ENCODE measurements around the gene DPEP1.
A peak's percentile ranks its signal among the peaks of the same experiment; 100 is the strongest.
"Not testable (repeated sequence)": the region's sequence is repeated elsewhere in the genome, so short reads cannot be mapped to it uniquely, and the experiment has no call there.

The DPEP1 gene

DNA sequence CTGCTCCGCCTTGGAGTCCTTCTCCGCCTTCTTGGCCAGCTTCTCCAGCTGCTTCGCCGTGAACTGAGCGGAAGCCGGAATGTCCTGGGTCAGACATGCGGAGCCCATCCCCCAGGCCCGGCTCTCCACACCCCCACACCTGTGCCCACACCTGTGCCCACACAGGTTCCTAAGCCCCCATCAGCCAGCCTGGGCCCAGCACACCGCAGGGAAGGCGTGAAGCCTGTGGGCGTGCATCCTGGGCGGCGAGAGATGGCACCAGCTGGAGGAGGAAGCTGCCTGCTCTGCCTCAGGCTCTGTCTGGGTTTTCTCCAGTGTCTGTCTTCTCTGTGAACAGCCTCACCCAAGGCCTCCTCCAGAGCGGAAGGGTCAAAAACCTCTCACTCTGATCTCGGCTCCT is 38.1 kb downstream of the DPEP1 start:
- DNase-seq (ENCODE audit: low read depth): no peak

DNA sequence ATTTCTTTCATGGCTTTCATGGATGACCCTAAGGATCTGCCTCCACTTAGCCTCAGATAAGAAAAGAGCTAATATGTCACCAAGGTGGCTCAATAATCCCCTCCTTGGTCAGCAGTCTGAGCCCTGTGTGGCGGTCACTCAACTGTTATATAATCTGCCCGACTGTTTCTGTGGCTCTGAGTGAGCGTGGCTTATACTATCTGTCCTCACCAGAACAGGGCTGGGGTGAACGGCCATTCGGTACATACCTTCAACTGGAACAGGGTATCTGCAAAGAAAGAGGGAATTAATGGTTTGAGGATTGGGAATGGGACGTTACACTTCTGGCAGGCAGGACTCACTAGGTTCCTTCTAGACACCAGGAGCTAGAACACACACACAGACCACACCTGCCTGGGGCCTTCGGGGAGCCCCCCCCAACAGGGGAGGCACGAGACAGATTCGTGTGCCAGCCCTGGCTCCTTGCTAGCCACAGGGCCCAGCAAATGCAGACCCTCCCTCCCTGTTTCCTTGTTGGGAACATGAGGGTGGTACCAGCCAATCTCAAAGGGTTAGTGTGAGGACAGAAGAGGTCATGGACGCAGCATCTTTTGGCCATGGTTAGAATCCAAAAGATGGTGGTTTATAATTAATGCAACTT is 40.3 kb downstream of the DPEP1 start:
- DNase-seq (ENCODE audit: low read depth): no peak

DNA sequence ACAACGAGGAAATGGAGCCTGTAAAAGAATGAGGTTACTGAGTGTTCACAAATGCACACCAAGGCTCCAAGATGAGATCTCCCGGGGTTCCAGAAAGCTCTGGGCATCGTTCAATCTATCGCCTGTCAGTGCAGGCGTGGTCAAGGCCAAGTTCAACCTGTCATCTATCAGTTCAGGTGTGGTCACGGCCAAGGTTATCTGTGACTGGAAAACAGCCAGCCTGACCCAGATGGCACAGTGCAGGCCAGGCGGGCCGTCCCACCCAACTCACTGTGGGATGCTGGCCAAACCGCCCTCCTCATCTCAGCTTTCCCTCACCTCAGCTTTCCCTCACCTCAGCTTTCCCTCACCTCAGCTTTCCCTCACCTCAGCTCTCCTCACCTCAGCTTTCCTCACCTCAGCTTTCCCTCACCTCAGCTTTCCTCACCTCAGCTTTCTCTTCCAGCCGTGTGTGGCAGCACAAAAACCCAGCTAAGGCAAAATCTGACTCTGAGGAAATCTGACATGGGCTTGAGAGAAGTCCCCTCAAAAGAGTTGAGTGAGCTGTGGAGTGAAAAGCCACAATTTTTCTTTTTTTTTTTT is 41.7 kb downstream of the DPEP1 start:
- no peak for DNase-seq (ENCODE audit: low read depth)

DNA sequence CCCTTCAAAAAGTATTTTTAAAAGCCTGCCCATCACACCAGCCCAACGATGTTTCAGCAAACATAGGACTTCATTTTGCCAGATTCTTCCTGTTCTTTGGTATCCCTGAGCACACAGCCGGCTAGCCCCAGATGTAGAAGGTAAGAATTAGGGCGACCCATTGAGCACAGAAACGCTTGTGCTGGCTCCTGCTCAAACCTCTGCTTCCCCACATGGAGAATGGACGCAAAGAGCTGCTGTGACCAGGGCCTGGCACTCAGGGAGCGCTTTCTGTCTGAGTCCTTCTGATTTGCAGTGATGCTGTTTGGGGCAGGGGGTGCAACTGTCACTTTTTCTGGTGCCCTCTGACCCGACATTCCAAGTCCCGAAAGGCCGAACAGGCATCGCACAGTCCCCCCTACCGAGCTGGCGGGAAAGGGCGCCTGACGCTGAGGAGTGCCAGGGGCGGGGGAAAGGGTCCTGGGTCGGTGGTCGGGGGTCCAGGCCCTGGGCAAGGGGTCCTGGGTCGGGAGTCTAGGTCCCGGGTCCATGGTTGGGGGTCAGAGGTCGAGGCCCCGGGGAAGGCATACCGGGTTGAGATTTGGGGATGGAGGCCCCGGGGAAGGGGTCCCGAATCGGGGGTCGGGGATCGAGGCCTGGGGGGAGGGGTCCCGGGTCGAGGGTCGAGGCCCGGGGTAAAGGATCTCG is 43.1 kb downstream of the DPEP1 start:
- no peak for DNase-seq (ENCODE audit: low read depth)

- DNase-seq (ENCODE audit: low read depth): peak; percentile 86
Measured at GRCh38 chr16:89657442-89658220, 44.2 kb downstream of the DPEP1 start, which contains the start of the genes CHMP1A and SPATA33. Gene CHMP1A (minus strand): TSS chr16:89657708. CDS start chr16:89657588, 120 bp downstream. Gene SPATA33 (plus strand): TSS chr16:89657836. CDS start chr16:89657912, 76 bp downstream.

DNA sequence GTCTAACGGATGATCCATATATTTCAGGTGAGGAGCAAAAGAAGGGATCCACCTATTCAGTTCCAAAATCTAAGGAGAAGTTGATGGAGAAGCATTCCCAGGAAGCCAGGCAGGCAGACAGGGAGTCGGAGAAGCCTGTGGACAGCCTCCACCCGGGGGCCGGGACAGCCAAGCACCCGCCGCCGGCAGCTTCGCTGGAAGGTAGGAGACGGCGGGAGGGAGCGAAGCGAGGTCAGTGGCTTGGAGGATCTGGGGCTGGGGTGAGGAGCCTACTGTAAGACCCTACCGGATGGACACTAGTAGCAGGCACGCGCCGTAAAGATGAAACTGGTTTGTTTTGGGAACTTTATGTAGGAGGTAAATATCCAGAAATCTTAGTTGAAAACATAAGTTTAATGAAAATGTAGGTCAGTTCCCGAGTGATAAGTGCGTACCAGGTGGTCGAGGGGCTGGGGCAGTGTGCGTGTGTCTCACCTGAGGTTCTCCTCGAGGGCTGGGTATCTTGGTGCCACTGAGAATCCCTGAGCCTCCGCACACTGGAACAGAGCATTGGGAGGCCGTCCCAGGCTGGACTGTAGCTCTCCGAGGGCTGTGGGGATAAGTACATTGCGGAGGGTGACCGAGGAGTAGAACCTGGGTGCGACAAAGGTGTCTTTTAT is 44.9 kb downstream of the DPEP1 start:
- DNase-seq (ENCODE audit: low read depth): no peak

DNA sequence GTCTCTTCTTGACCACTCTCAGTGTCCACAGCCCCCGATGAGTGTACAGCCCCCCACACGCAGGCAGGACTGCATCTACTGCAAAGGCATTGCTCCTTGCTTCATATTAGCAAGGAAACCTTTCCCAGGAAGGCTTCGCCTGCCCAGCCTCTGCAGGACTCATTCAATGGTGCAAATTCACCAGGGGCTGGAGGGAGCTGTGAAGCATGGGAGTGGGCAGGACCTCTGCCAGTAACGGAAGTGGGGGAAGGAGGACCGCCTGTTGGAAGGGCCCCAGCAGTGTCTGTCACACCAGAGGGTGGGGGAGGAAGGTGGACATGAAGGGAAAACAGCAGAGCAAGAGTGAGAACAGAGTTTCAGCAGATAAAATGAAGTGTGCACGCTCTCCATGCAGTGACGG is 46.7 kb downstream of the DPEP1 start:
- no peak for DNase-seq (ENCODE audit: low read depth)

GRCh38 chr16:89661215-89661614 is 47.8 kb downstream of the DPEP1 start:
- DNase-seq (ENCODE audit: low read depth): no peak

GRCh38 chr16:89664238-89664637 is 50.8 kb downstream of the DPEP1 start:
- DNase-seq (ENCODE audit: low read depth): not testable (repeated sequence)

DNA sequence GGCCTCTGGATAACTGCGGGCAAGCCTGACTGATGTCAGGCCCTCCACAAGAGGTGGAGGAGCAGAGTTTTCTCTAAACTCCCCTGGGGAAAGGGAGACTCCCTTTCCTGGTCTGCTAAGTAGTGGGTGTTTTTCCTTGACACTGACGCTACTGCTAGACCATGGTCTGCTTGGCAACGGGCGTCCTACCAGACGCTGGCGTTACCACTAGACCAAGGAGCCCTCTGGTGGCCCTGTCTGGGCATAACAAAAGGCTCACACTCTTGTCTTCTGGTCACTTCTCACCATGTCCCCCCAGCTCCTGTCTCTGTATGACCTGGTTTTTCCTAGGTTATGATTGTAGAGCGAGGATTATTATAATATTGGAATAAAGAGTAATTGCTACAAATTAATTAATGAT is 53.6 kb downstream of the DPEP1 start:
- not testable (repeated sequence) for DNase-seq (ENCODE audit: low read depth)

- no peak for DNase-seq (ENCODE audit: low read depth)
Measured at GRCh38 chr16:89667633-89668032, 54.2 kb downstream of the DPEP1 start.

DNA sequence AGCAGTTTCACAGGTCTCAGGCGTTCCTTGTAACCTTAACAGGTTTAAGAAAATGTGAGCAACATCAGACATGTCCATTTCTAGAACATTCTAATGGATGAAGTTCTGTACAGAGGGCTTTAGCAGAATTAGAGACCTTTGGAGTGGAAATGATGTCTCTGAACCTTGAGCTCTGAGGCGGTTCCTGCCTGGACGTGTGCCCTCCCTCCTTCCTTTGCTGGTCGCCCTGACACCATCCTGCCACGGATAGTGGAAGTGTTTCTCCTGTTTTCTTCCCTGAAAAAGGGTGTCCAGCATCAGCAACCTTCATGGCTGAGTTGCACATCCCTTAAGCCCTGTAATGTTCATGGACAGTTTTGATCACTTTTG is 55.3 kb downstream of the DPEP1 start:
- DNase-seq (ENCODE audit: low read depth): no peak

DNA sequence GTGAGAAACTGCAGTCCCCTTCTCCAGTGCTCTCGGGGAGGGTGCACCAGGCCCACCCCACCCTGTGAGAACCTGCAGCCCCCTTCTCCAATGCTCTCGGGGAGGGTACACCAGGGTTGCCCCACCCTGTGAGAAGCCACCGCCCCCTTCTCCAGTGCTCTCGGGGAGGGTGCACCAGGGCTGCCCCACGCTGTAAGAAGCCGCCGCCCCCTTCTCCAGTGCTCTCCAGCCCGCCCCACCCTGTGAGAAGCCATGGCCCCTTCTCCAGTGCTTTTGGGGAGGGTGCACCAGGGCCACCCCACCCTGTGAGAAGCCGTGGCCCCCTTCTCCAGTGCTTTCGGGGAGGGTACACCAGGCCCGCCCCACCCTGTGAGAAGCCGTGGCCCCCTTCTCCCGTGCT is 56.3 kb downstream of the DPEP1 start:
- DNase-seq (ENCODE audit: low read depth): no peak

DNA sequence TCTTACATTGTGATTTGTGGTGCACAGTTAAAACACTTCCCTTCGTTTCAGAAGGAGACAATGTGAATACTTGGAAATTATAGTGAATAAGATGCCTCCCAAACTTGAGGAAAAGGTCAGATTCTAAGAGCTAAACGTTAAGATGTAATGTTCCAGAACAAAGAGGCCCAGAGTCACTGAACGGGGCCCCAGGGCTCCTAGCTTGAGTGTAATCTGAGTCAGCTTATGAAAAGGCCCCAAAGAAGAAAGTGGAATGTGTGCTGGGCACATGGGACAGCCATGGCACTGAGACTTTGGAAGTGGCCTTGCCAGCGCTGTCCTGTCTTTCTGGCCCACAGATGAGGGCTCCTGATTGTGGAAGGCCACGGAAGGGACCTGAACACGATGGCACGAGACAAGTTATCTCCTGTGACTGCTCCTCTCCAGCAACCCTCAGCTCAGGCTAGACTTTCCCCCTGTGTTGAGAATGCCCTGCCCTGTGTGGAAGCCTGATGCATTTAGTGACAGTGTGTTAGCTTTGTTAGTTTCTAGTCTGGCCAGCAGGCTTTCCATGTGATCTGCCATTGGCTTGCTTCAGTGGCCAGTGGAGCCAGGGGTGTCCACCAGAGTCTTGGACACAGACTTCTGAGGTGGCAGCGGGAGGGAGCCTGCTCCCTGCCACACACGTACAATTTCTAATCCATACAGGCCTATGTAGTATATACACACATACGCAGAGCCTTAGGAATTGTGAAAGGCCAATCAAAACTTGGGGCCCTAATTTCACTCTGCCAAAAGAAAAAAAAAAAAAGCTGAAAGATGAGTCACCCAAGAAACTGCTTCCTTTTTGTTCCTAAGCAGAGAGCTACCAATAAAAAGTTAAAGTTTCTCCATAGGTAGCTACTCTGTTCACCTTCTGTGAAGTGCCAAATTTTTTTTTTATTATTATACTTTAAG is 57.3 kb downstream of the DPEP1 start:
- DNase-seq (ENCODE audit: low read depth): no peak

DNA sequence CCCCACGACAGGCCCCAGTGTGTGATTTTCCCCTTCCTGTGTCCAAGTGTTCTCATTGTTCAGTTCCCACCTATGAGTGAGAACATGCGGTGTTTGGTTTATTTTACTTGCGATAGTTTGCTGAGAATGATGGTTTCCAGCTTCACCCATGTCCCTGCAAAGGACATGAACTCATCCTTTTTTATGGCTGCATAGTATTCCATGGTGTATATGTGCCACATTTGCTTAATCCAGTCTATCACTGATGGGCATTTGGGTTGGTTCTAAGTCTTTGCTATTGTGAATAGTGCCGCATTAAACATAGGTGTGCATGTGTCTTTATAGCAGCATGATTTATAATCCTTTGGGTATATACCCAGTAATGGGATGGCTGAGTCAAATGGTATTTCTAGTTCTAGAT is 58.1 kb downstream of the DPEP1 start:
- DNase-seq (ENCODE audit: low read depth): not testable (repeated sequence)

DNA sequence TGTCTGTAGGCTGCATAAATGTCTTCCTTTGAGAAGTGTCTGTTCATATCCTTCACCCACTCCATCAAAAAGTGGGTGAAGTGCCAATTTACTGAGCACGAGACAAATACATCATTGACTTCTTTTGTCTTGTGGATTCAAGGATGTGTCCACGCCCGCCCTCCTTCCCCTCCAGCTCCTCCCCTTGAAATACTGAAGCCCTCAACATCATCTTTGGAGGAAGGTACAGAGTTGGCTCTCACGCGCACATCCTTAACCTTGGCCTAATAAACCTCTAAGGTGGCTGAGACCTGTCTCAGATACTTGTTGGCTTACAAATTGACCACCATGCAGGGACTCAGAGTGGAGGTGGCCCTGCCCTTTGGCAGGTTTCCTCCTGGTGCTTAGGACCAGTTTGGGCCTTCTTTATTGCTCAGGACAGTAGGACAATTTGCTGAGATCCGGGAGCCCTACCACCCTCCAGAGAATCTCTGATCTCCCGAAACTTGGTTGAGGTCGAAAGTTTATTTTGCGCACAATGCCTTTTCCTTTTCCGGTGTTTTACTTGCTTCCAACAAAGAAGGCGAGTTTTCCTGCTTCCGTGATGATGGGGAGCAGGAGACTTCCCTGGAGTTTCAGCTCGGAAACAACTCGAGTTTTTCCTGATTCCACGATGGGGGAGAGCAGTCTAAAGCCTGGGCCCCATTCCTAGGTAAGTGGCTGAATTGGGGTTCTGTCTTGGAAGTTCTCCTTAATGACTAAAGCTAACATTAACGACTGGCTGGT is 58.9 kb downstream of the DPEP1 start:
- no peak for DNase-seq (ENCODE audit: low read depth)

- no peak for DNase-seq (ENCODE audit: low read depth)
Measured at GRCh38 chr16:89678258-89678657, 64.8 kb downstream of the DPEP1 start.

GRCh38 chr16:89685916-89686315 is 72.5 kb downstream of the DPEP1 start:
- no peak for DNase-seq (ENCODE audit: low read depth)

GRCh38 chr16:89686520-89687091 is 73.2 kb downstream of the DPEP1 start, which contains the start of gene CDK10:
Gene CDK10 (plus strand): TSS chr16:89686689. CDS start chr16:89686711, 22 bp downstream.
- DNase-seq (ENCODE audit: low read depth): peak; percentile 74
